Heart left ventricle (tissue), 16 donors: ENCODE data around the gene TMSB4X. TPM values are rescaled to one million over a fixed set of nuclear protein-coding genes. Genes with fewer than 3 reads are reported as not detected.
A peak's percentile ranks its signal among the peaks of the same experiment; 100 is the strongest.

Source experiments
- ATAC-seq, 4 donors: fragments of 200-7000 bp; cut with Tn5 transposase; one replicate each; pipeline ENCODE4 v1.9.1; 2020 to 2022; ENCODE audit warnings: moderate library complexity in 4 of 4, mild to moderate bottlenecking in 3 of 4, moderate number of reproducible peaks in 1 of 4
- DNase-seq, 5 donors: peaks; one replicate each; pipeline ENCODE4 v3.0.0-alpha.2; 2020
- H3K27ac ChIP-seq, 12 donors: fragments of 200-600 bp; sonication (generic) in 4 of 12; one replicate each; pipeline versions ENCODE4 v1.5.0 to v1.8.0; 2016 to 2022; ENCODE audit warnings: mild to moderate bottlenecking in 2 of 12
- H3K27me3 ChIP-seq, 9 donors: fragments of 200-600 bp; sonication (generic) in 2 of 9; one replicate each; pipeline versions ENCODE4 v1.5.1 to v1.8.0; 2016 to 2022; ENCODE audit warnings: mild to moderate bottlenecking in 3 of 9
- H3K36me3 ChIP-seq, 9 donors: fragments of 200-600 bp; sonication (generic) in 2 of 9; one replicate each; pipeline versions ENCODE4 v1.5.0 to v1.8.0; 2018 to 2022; ENCODE audit warnings: mild to moderate bottlenecking in 2 of 9
- H3K4me1 ChIP-seq, 12 donors: fragments of 200-600 bp; sonication (generic) in 4 of 12; one replicate each; pipeline versions ENCODE4 v1.5.0 to v1.8.0; 2016 to 2022; ENCODE audit warnings: mild to moderate bottlenecking in 3 of 12
- H3K4me3 ChIP-seq, 12 donors: fragments of 200-600 bp; sonication (generic) in 4 of 12; one replicate each; pipeline versions ENCODE4 v1.5.0 to v1.8.0; 2017 to 2022; ENCODE audit warnings: mild to moderate bottlenecking in 9 of 12, moderate library complexity in 4 of 12
- H3K9me3 ChIP-seq, 12 donors: fragments of 200-600 bp; sonication (generic) in 4 of 12; one replicate each; pipeline versions ENCODE4 v1.5.0 to v1.8.0; 2016 to 2022; ENCODE audit warnings: mild to moderate bottlenecking in 1 of 12
- CTCF ChIP-seq, 12 donors: fragments of 200-600 bp; sonication (generic) in 4 of 12; IDR thresholded peaks; one replicate each; pipeline versions ENCODE4 v1.5.0 to v1.8.0; 2018 to 2022; ENCODE audit warnings: antibody characterized with exemption in 12 of 12, mild to moderate bottlenecking in 5 of 12
- POLR2A ChIP-seq, 2 donors: fragments of 450-650 bp; IDR thresholded peaks; one replicate each; pipeline ENCODE4 v1.6.1; 2017; ENCODE audit warnings: antibody characterized with exemption in 2 of 2, mild to moderate bottlenecking in 2 of 2, moderate library complexity in 2 of 2
- WGBS, 4 donors: extraction: QIAGEN DNeasy Blood & Tissue Kit in 2 of 4; methylation state at CpG; one replicate each; pipeline versions ENCODE4 v1.1.5 to v1.1.7; 2013 to 2018; 5-methylcytosine and 5-hydroxymethylcytosine counted together
- intact Hi-C, 10 donors: fragments of 100-400 bp; cut with DNase I; formaldehyde crosslinking; loops; one replicate each; pipeline versions ENCODE4 v1.11.1 to v1.14.2; 2022
- polyA plus RNA-seq, 2 donors: library from polyadenylated mRNA; stranded (reverse); fragments of 200-250 nt; gene quantifications; one replicate each; pipeline ENCODE4 v1.2.3, GENCODE V29; 2013
- total RNA-seq, 9 donors: library from RNA; depleted of rRNA in 2 of 9; stranded (reverse); fragments of >200 nt in 2 of 9; fragmentation: NEBNext Ultra II Directional in 3 of 9; extraction: Animal tissue kit (Norgen Biotek cat#: 25700) in 3 of 9; gene quantifications; one replicate each; pipeline versions ENCODE4 v1.1.0 to v1.2.4, GENCODE V29; 2016 to 2023
- donor health status: ischemic (EF 13 %, LVEDD 7.1; RV severe dilation, severe dysfunction).
- donor health status: healthy with polysubstance abuse.
- donor health status: DM: no; HTN: yes; CAD: no.
- donor health status: DM: no; HTN: no; CAD: no.
- donor health status: ischemic (EF 25% LVEDD 6.9; RV normal size, moderate dysfunction).
- donor health status: ischemic (EF 25% LVEDD 5.7; RV mildly dilated, moderate dysfunction).
- donor health status: healthy.
- donor health status: DM: yes; HTN: yes; CAD: no.
- donor health status: ischemic (EF 35%, LVEDD 5.7; RV mildly dilated, moderate dysfunction).
- donor health status: nonischemic (EF 11% LVEDD 7.7; RV severe dilation, severe dysfunction).
- donor health status: DM: yes; HTN: yes; CAD: no.
- donor health status: PGD.
- donor health status: ischemic (EF 29% LVEDD 5.4; RV normal size, mild dysfunction).
- donor health status: nonischemic (EF 23%, LVEDD 6.1; RV moderate dilation, normal function).

The TMSB4X gene
- total and polyA plus RNA-seq, 11 donors, result 689 to 3,543 (median 1,264) TPM

DNA sequence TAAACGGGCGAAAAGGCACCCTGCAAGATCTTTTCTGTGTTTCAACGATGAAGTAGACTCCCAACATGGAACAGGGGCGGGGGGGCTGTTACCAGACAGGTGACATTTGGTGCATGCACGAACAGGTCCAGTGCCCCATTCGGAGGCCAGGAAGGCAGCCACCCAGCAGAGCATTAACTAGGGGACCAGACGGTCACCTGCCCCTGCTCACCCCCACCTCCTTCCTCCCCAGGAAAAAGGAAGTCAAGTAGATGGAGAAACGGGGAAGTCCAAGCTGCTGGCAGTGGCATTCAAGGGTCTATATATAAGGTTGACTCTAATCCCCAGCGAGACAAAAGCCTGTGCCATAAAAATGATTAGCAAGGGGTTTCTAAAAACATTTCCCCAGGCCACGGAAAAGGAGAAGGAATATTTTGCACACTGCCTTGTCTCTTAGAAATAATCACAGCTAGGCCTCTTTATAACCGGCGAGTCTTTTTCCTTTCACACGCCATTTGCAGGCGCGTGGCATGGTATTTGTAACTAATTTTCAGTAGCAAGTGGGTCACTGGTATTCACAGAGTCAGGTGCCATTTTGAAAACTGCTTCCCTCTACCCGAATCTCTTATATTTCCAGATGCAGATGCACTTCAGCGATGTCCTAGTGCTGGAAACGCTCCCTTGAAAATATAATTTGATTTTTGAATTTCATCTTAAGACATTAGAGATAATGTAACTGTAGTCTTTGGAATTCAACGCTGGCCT, 1.2 kb upstream of the TMSB4X start:
- peaks cover 0 to 59% (median 7%) of the 10 kb centered on the region in 12 donors for H3K4me1 ChIP-seq
- no peak for TF ChIP-seq POLR2A (IDR thresholded peaks at IDR 0.05)
- no peak for TF ChIP-seq CTCF (IDR thresholded peaks at IDR 0.05)
- H3K27me3 ChIP-seq, result peaks cover 0 to 19% (median 0%) of the 10 kb centered on the region in 9 donors
- peak overlapping the region; percentile 61 to 99 (median 84) for H3K4me3 ChIP-seq
- peak overlapping the region; percentile 90 to 99 (median 95) for H3K27ac ChIP-seq
- peaks cover 0 to 5% (median 0%) of the 10 kb centered on the region in 12 donors for H3K9me3 ChIP-seq
- ATAC-seq (peak in 2 of 4 donors; percentile 5 to 21), DNase-seq (peak in 2 of 5 donors; percentile 36 to 38)
- peaks cover 0 to 18% (median 7%) of the 10 kb centered on the region in 9 donors for H3K36me3 ChIP-seq
- WGBS, 4 donors, result 35 to 63% (median 47%) methylated on average over 19 of the region's 19 CpGs
- intact Hi-C loops, result loop anchor here in 9 of 10 donors (2.0 to 10.0 kb wide), 15 partner anchors 61 to 515 kb away; no protein-coding TSS in a partner anchor

- ATAC-seq, result peak; percentile 53 to 68 (median 62)
- peak overlapping the region; percentile 90 to 99 (median 95) for H3K27ac ChIP-seq
- WGBS, 4 donors, result 15 to 45% (median 30%) methylated on average over 13 of the region's 13 CpGs
- H3K4me1 ChIP-seq, result peaks cover 0 to 65% (median 8%) of the 10 kb centered on the region in 12 donors
- peaks cover 0 to 18% (median 7%) of the 10 kb centered on the region in 9 donors for H3K36me3 ChIP-seq
- peaks cover 0 to 19% (median 0%) of the 10 kb centered on the region in 9 donors for H3K27me3 ChIP-seq
- intact Hi-C loops, result loop anchor here in 9 of 10 donors (2.0 to 10.0 kb wide), 15 partner anchors 60 to 514 kb away; no protein-coding TSS in a partner anchor
- DNase-seq, result peak; percentile 47 to 81 (median 73)
- TF ChIP-seq POLR2A (IDR thresholded peaks at IDR 0.05), result no peak
- no peak for TF ChIP-seq CTCF (IDR thresholded peaks at IDR 0.05)
- H3K4me3 ChIP-seq, result peak overlapping the region; percentile 61 to 99 (median 84)
- peaks cover 0 to 5% (median 0%) of the 10 kb centered on the region in 12 donors for H3K9me3 ChIP-seq
Observed at GRCh38 chrX:12974305-12974795, 560 bp upstream of the TMSB4X start.

DNA sequence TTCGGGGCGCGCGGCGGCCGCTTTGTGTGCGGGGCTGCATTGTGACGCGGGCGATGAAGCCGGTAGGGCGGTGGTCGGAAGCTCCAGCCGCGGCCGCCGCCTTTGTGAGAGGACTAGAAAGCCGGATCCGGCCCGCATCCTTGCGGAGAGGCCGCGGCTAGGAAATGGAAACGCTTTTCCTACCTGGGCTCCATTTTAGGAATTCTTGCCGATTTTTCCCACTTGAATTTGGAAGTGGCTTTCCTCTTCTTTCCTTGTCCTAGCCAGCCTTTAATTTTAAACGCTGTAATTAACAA, 708 bp downstream of the TMSB4X start:
- peak in 2 of 4 donors; percentile 4 to 10 for ATAC-seq
- H3K4me3 ChIP-seq, result peak overlapping the region; percentile 61 to 99 (median 84)
- peaks cover 0 to 18% (median 7%) of the 10 kb centered on the region in 9 donors for H3K36me3 ChIP-seq
- peaks cover 0 to 19% (median 0%) of the 10 kb centered on the region in 9 donors for H3K27me3 ChIP-seq
- DNase-seq, result peak in 3 of 5 donors; percentile 41 to 63 (median 57)
- H3K4me1 ChIP-seq, result peaks cover 0 to 68% (median 7%) of the 10 kb centered on the region in 12 donors
- intact Hi-C loops, result loop anchor here in 9 of 10 donors (2.0 to 10.0 kb wide), 13 partner anchors 59 to 513 kb away; no protein-coding TSS in a partner anchor
- H3K27ac ChIP-seq, result peak overlapping the region; percentile 90 to 99 (median 95)
- H3K9me3 ChIP-seq, result peaks cover 0 to 5% (median 0%) of the 10 kb centered on the region in 12 donors
- 0 to 21% (median 7%) methylated on average over 23 to 26 of the region's 26 CpGs for WGBS, 4 donors
- no peak for TF ChIP-seq POLR2A (IDR thresholded peaks at IDR 0.05)
- TF ChIP-seq CTCF (IDR thresholded peaks at IDR 0.05), result no peak
